CD14-positive monocyte (primary cell): ENCODE measurements around the gene HK2. TPM values are rescaled to one million over a fixed set of nuclear protein-coding genes. Genes with fewer than 3 reads are reported as not detected.

ENCODE experiments used
- DNase-seq, 3 donors: peaks; one replicate each; pipeline ENCODE4 v3.0.0-alpha.2; 2011 to 2022
- H2AFZ ChIP-seq: 2 replicates; pipeline ENCODE4 v1.6.0; 2012; ENCODE audit warnings: mild to moderate bottlenecking, low read depth, low read length, inconsistent platforms; ENCODE audit not compliant: insufficient read depth, poor library complexity, severe bottlenecking
- H3K27ac ChIP-seq, 2 donors: 1 replicate in 1 of 2; 2 replicates in 1 of 2; pipeline ENCODE4 v1.5.1; 2012 to 2013; ENCODE audit warnings: low read length in 2 of 2, control low read depth in 1 of 2, inconsistent platforms in 1 of 2, low read depth in 1 of 2, mild to moderate bottlenecking in 1 of 2
- H3K27me3 ChIP-seq, 2 donors: one replicate each; pipeline versions ENCODE4 v1.6.0 to v1.6.1; 2011 to 2013; ENCODE audit warnings: low read length in 2 of 2; ENCODE audit not compliant: control insufficient read depth in 2 of 2, insufficient read depth in 2 of 2
- H3K36me3 ChIP-seq, 2 donors: replicated peaks in 1 of 2; 1 replicate in 1 of 2; 2 replicates in 1 of 2; pipeline versions ENCODE4 v1.5.1 to v1.6.1; 2012 to 2013; ENCODE audit warnings: low read length in 2 of 2, control low read depth in 1 of 2, inconsistent platforms in 1 of 2, mild to moderate bottlenecking in 1 of 2; ENCODE audit not compliant: insufficient read depth in 2 of 2, control insufficient read depth in 1 of 2
- H3K4me1 ChIP-seq, 2 donors: 1 replicate in 1 of 2; 2 replicates in 1 of 2; pipeline versions ENCODE4 v1.5.1 to v1.6.1; 2012 to 2013; ENCODE audit warnings: low read length in 2 of 2, control low read depth in 1 of 2, inconsistent platforms in 1 of 2, mild to moderate bottlenecking in 1 of 2, moderate library complexity in 1 of 2; ENCODE audit not compliant: insufficient read depth in 2 of 2, control insufficient read depth in 1 of 2
- H3K4me2 ChIP-seq: replicated peaks from 2 replicates; pipeline ENCODE3; 2012; ENCODE audit warnings: low read length, moderate library complexity, mild to moderate bottlenecking; ENCODE audit not compliant: poor library complexity, severe bottlenecking; ENCODE audit errors: extremely low read depth
- H3K4me3 ChIP-seq, 3 experiments: fragments of 200-600 bp in 1 of 3; sonication (generic) in 1 of 3; replicated peaks in 1 of 3; 1 replicate in 2 of 3; 2 replicates in 1 of 3; pipeline ENCODE4 v1.5.1; 2011 to 2013; ENCODE audit warnings: low read length in 3 of 3, mild to moderate bottlenecking in 3 of 3, control low read depth in 2 of 3, low read depth in 2 of 3, inconsistent platforms in 1 of 3, moderate library complexity in 1 of 3
- H3K79me2 ChIP-seq: 2 replicates; pipeline ENCODE4 v1.6.0; 2012; ENCODE audit warnings: mild to moderate bottlenecking, control low read depth, inconsistent platforms, low read length, moderate library complexity; ENCODE audit not compliant: insufficient read depth
- H3K9ac ChIP-seq: 2 replicates; pipeline ENCODE4 v1.6.0; 2017; ENCODE audit warnings: low read length, mild to moderate bottlenecking; ENCODE audit not compliant: insufficient read depth, poor library complexity, severe bottlenecking
- H3K9me3 ChIP-seq, 2 donors: replicated peaks in 1 of 2; 1 replicate in 1 of 2; 2 replicates in 1 of 2; pipeline versions ENCODE4 v1.5.1 to v1.6.1; 2012 to 2013; ENCODE audit warnings: low read length in 2 of 2, control low read depth in 1 of 2; ENCODE audit not compliant: control insufficient read depth in 1 of 2, insufficient read depth in 1 of 2
- H4K20me1 ChIP-seq: 2 replicates; pipeline ENCODE4 v1.6.0; 2012; ENCODE audit warnings: mild to moderate bottlenecking, low read length, control low read depth, moderate library complexity; ENCODE audit not compliant: insufficient read depth
- H3K27ac Mint-ChIP-seq, 7 donors: one replicate each; pipeline ENCODE4 v1.8.0; 2020; ENCODE audit warnings: mild to moderate bottlenecking in 7 of 7, mixed read lengths in 7 of 7, moderate library complexity in 6 of 7, inconsistent platforms in 2 of 7
- H3K27me3 Mint-ChIP-seq, 3 donors: one replicate each; pipeline ENCODE4 v1.8.0; 2021 to 2022; ENCODE audit warnings: low read depth in 3 of 3, mild to moderate bottlenecking in 3 of 3, mixed read lengths in 3 of 3, moderate library complexity in 3 of 3, inconsistent platforms in 1 of 3
- H3K36me3 Mint-ChIP-seq, 2 donors: one replicate each; pipeline ENCODE4 v1.8.0; 2020; ENCODE audit warnings: mixed read lengths in 2 of 2, inconsistent platforms in 1 of 2, mild to moderate bottlenecking in 1 of 2
- H3K4me1 Mint-ChIP-seq: one replicate; pipeline ENCODE4 v1.8.0; 2020; ENCODE audit warnings: mild to moderate bottlenecking, mixed read lengths
- H3K4me3 Mint-ChIP-seq, 2 donors: one replicate each; pipeline ENCODE4 v1.8.0; 2020; ENCODE audit warnings: mild to moderate bottlenecking in 2 of 2, mixed read lengths in 2 of 2, moderate library complexity in 1 of 2
- H3K9me3 Mint-ChIP-seq, 7 donors: one replicate each; pipeline ENCODE4 v1.8.0; 2020 to 2022; ENCODE audit warnings: mixed read lengths in 7 of 7, mild to moderate bottlenecking in 6 of 7, moderate library complexity in 6 of 7, inconsistent platforms in 2 of 7
- CTCF ChIP-seq: fragments of 200-600 bp; IDR thresholded peaks from one replicate; pipeline ENCODE4 v1.8.0; 2022; ENCODE audit warnings: antibody characterized with exemption, mild to moderate bottlenecking
- WGBS: methylation state at CpG from one replicate; pipeline ENCODE4 v1.1.5; 2013; ENCODE audit warnings: missing lambda C conversion rate; ENCODE audit not compliant: insufficient coverage; 5-methylcytosine and 5-hydroxymethylcytosine counted together
- intact Hi-C, 2 donors: fragments of 100-400 bp; cut with micrococcal nuclease; formaldehyde crosslinking; loops; one replicate each; pipeline versions ENCODE4 v1.15.0 to v1.15.1; 2023
- polyA plus RNA-seq, 3 donors: library from polyadenylated mRNA; depleted of rRNA in 1 of 3; unstranded in 2 of 3; stranded (reverse) in 1 of 3; fragments of 300-500 nt in 2 of 3; fragments of >200 nt in 1 of 3; fragmentation: Illumina TruSeq in 2 of 3; gene quantifications; 1 replicate in 2 of 3; 2 replicates in 1 of 3; pipeline ENCODE4 v1.2.3, GENCODE V29; 2012 to 2021

The HK2 gene
- polyA plus RNA-seq, 3 donors, result 20.3 to 46.7 (median 29.8) TPM

GRCh38 chr2:74884118-74884762 lies 50.3 kb downstream of the HK2 start:
- Histone ChIP-seq H3K27ac (peak overlapping the region in 1 of 2 donors; percentile 13), H3K4me2 (no peak overlapping the region), H2AFZ (no peak overlapping the region), H3K79me2 (no peaks in the 10 kb centered on the region), H3K4me1 (peaks cover 12 to 17% of the 10 kb centered on the region in 2 donors), H3K36me3 (peaks cover 100% of the 10 kb centered on the region in 2 donors), H4K20me1 (peaks cover 68% of the 10 kb centered on the region), H3K9ac (no peak overlapping the region), H3K27me3 (no peaks in the 10 kb centered on the region), H3K4me3 (no peak overlapping the region), H3K9me3 (no peaks in the 10 kb centered on the region)
- Mint-ChIP-seq H3K27me3 (peaks cover 0 to 2% (median 0%) of the 10 kb centered on the region in 3 donors), H3K27ac (peak overlapping the region in 4 of 7 donors; percentile 14 to 75 (median 51)), H3K9me3 (no peaks in the 10 kb centered on the region), H3K36me3 (peaks cover 97% of the 10 kb centered on the region in 2 donors), H3K4me1 (peaks cover 18% of the 10 kb centered on the region), H3K4me3 (no peak overlapping the region)
- no peak for TF ChIP-seq CTCF
- peak in 2 of 3 donors; percentile 36 to 37 for DNase-seq
- WGBS, result 88% methylated on average over 5 of the region's 5 CpGs
- intact Hi-C loops, result no loop called here

GRCh38 chr2:74884866-74885265 lies 50.9 kb downstream of the HK2 start:
- no peak overlapping the region for H3K4me2 ChIP-seq

More at GRCh38 chr2:74884866-74885265, 50.9 kb downstream of the HK2 start:
- Histone ChIP-seq H3K4me3 (no peak overlapping the region), H3K27ac (no peak overlapping the region), H3K36me3 (peaks cover 100% of the 10 kb centered on the region in 2 donors), H3K79me2 (no peaks in the 10 kb centered on the region), H3K9me3 (no peaks in the 10 kb centered on the region), H3K9ac (no peak overlapping the region), H3K4me1 (peaks cover 12 to 17% of the 10 kb centered on the region in 2 donors), H3K27me3 (no peaks in the 10 kb centered on the region), H4K20me1 (peaks cover 68% of the 10 kb centered on the region), H2AFZ (no peak overlapping the region)
- no peak for DNase-seq
- no peak for TF ChIP-seq CTCF
- Mint-ChIP-seq H3K4me1 (peaks cover 22% of the 10 kb centered on the region), H3K4me3 (no peak overlapping the region), H3K27ac (peak overlapping the region in 1 of 7 donors; percentile 14), H3K27me3 (peaks cover 0 to 2% (median 0%) of the 10 kb centered on the region in 3 donors), H3K9me3 (no peaks in the 10 kb centered on the region), H3K36me3 (peaks cover 97% of the 10 kb centered on the region in 2 donors)
- 100% methylated on average over 2 of the region's 5 CpGs for WGBS
- intact Hi-C loops, result no loop called here
